ENCODE measurements around the gene KIDINS220. TPM values are rescaled to one million over a fixed set of nuclear protein-coding genes. Genes with fewer than 3 reads are reported as not detected.

Gene KIDINS220
- total and polyA plus RNA-seq, 2 of the 13 experiments (the other 11 are each of a cell fraction or from before 2014, with no cell fraction given), result 25.2 to 32.3 TPM

DNA sequence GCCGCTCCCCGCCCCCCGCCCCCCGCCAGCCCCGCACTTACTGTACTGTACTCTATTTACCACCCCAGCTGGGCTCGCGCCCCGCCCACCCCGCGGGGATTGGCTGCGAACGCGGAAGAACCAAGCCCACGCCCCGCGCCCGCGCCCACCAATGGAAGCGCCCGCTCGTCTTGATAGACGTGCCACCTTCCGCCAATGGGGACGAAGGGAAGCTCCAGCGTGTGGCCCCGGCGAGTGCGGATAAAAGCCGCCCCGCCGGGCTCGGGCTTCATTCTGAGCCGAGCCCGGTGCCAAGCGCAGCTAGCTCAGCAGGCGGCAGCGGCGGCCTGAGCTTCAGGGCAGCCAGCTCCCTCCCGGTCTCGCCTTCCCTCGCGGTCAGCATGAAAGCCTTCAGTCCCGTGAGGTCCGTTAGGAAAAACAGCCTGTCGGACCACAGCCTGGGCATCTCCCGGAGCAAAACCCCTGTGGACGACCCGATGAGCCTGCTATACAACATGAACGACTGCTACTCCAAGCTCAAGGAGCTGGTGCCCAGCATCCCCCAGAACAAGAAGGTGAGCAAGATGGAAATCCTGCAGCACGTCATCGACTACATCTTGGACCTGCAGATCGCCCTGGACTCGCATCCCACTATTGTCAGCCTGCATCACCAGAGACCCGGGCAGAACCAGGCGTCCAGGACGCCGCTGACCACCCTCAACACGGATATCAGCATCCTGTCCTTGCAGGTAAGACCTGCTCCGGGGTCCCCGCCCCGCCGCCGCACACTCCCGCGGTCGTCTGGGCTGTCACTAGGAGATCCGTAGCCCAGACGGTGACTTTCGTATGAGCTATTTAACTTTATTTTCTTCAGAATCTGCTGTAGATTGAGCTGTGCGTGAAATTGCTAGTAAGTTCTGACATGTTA is 155.4 kb downstream of the KIDINS220 start, which contains the start of gene ID2 (continued):
- TF ChIP-seq JUNB (CRISPR knock-in tag; IDR thresholded peaks at IDR 0.05; ENCODE audit: borderline replicate concordance), result no peak; the same call in 1 of the 2 replicates
- TF ChIP-seq POLR2AphosphoS5 (IDR thresholded peaks at IDR 0.05; ENCODE audit: low read depth, low read length), result peak; percentile 100
- TF ChIP-seq ZNF713 (CRISPR knock-in tag; IDR thresholded peaks at IDR 0.05), result no peak
- no peak for TF ChIP-seq MAFG (CRISPR knock-in tag; IDR thresholded peaks at IDR 0.05)
- TF ChIP-seq, protein P1, sequence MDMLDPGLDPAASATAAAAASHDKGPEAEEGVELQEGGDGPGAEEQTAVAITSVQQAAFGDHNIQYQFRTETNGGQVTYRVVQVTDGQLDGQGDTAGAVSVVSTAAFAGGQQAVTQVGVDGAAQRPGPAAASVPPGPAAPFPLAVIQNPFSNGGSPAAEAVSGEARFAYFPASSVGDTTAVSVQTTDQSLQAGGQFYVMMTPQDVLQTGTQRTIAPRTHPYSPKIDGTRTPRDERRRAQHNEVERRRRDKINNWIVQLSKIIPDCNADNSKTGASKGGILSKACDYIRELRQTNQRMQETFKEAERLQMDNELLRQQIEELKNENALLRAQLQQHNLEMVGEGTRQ (IDR thresholded peaks at IDR 0.05; ENCODE audit: low read depth, low read length), result no peak
- TF ChIP-seq, protein P1 (CRISPR knock-in tag; IDR thresholded peaks at IDR 0.05; ENCODE audit: borderline replicate concordance), result no peak
- TF ChIP-seq, protein P2, sequence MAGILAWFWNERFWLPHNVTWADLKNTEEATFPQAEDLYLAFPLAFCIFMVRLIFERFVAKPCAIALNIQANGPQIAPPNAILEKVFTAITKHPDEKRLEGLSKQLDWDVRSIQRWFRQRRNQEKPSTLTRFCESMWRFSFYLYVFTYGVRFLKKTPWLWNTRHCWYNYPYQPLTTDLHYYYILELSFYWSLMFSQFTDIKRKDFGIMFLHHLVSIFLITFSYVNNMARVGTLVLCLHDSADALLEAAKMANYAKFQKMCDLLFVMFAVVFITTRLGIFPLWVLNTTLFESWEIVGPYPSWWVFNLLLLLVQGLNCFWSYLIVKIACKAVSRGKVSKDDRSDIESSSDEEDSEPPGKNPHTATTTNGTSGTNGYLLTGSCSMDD (CRISPR knock-in tag; IDR thresholded peaks at IDR 0.05), result no peak
- TF ChIP-seq DNMT1 (CRISPR knock-in tag; IDR thresholded peaks at IDR 0.05), result peak; percentile 83; the same call in 1 of the 2 replicates
- no peak for TF ChIP-seq PHF5A (CRISPR knock-in tag; IDR thresholded peaks at IDR 0.05; ENCODE audit: low read depth, unreplicated experiment)
- peak; percentile 88 for TF ChIP-seq KDM2A (CRISPR knock-in tag; IDR thresholded peaks at IDR 0.05; ENCODE audit: borderline replicate concordance, low read depth)
- peak; percentile 94 for TF ChIP-seq RAD21 (CRISPR knock-in tag; IDR thresholded peaks at IDR 0.05)
- no peak for TF ChIP-seq NPAS2 (CRISPR knock-in tag; IDR thresholded peaks at IDR 0.05; ENCODE audit: borderline replicate concordance)
- TF ChIP-seq MAZ (IDR thresholded peaks at IDR 0.05; ENCODE audit: borderline replicate concordance, low read depth, low read length), result peak; percentile 49; the same call in 1 of the 2 replicates
- TF ChIP-seq MAZ (CRISPR knock-in tag; IDR thresholded peaks at IDR 0.05; ENCODE audit: low read depth), result peak; percentile 96
- TF ChIP-seq, protein P3, sequence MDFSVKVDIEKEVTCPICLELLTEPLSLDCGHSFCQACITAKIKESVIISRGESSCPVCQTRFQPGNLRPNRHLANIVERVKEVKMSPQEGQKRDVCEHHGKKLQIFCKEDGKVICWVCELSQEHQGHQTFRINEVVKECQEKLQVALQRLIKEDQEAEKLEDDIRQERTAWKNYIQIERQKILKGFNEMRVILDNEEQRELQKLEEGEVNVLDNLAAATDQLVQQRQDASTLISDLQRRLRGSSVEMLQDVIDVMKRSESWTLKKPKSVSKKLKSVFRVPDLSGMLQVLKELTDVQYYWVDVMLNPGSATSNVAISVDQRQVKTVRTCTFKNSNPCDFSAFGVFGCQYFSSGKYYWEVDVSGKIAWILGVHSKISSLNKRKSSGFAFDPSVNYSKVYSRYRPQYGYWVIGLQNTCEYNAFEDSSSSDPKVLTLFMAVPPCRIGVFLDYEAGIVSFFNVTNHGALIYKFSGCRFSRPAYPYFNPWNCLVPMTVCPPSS (IDR thresholded peaks at IDR 0.05), result no peak
- TF ChIP-seq, protein P4, sequence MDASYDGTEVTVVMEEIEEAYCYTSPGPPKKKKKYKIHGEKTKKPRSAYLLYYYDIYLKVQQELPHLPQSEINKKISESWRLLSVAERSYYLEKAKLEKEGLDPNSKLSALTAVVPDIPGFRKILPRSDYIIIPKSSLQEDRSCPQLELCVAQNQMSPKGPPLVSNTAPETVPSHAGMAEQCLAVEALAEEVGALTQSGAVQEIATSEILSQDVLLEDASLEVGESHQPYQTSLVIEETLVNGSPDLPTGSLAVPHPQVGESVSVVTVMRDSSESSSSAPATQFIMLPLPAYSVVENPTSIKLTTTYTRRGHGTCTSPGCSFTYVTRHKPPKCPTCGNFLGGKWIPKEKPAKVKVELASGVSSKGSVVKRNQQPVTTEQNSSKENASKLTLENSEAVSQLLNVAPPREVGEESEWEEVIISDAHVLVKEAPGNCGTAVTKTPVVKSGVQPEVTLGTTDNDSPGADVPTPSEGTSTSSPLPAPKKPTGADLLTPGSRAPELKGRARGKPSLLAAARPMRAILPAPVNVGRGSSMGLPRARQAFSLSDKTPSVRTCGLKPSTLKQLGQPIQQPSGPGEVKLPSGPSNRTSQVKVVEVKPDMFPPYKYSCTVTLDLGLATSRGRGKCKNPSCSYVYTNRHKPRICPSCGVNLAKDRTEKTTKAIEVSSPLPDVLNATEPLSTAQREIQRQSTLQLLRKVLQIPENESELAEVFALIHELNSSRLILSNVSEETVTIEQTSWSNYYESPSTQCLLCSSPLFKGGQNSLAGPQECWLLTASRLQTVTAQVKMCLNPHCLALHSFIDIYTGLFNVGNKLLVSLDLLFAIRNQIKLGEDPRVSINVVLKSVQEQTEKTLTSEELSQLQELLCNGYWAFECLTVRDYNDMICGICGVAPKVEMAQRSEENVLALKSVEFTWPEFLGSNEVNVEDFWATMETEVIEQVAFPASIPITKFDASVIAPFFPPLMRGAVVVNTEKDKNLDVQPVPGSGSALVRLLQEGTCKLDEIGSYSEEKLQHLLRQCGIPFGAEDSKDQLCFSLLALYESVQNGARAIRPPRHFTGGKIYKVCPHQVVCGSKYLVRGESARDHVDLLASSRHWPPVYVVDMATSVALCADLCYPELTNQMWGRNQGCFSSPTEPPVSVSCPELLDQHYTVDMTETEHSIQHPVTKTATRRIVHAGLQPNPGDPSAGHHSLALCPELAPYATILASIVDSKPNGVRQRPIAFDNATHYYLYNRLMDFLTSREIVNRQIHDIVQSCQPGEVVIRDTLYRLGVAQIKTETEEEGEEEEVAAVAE (CRISPR knock-in tag; IDR thresholded peaks at IDR 0.05; ENCODE audit: borderline replicate concordance), result peak; percentile 76; the same call in 1 of the 2 replicates
- no peak for TF ChIP-seq ZFAT (CRISPR knock-in tag; conservative IDR thresholded peaks at IDR 0.05)
- peak; percentile 64 for TF ChIP-seq FOXA3 (CRISPR knock-in tag; IDR thresholded peaks at IDR 0.05)
- TF ChIP-seq, protein P5, sequence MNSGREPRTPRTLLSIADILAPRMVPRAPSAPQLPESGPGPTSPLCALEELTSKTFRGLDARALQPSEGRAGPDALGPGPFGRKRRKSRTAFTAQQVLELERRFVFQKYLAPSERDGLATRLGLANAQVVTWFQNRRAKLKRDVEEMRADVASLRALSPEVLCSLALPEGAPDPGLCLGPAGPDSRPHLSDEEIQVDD (CRISPR knock-in tag; IDR thresholded peaks at IDR 0.05; ENCODE audit: borderline replicate concordance), result peak; percentile 92; the same call in 1 of the 2 replicates
- peak; percentile 37; the same call in 1 of the 2 replicates for TF ChIP-seq ZNF446 (CRISPR knock-in tag; IDR thresholded peaks at IDR 0.05)

Data from HepG2 (cell line).